SH-SY5Y (cell line): ENCODE measurements around the gene SNAPIN.

ENCODE experiments used
- GATA2 ChIP-seq: IDR thresholded peaks from 2 replicates; pipeline ENCODE4 v1.6.1; 2011; ENCODE audit warnings: mild to moderate bottlenecking, low read depth, low read length
- GATA3 ChIP-seq: IDR thresholded peaks from 2 replicates; pipeline ENCODE4 v1.6.1; 2011; ENCODE audit warnings: low read depth, mild to moderate bottlenecking, low read length, moderate library complexity

DNA sequence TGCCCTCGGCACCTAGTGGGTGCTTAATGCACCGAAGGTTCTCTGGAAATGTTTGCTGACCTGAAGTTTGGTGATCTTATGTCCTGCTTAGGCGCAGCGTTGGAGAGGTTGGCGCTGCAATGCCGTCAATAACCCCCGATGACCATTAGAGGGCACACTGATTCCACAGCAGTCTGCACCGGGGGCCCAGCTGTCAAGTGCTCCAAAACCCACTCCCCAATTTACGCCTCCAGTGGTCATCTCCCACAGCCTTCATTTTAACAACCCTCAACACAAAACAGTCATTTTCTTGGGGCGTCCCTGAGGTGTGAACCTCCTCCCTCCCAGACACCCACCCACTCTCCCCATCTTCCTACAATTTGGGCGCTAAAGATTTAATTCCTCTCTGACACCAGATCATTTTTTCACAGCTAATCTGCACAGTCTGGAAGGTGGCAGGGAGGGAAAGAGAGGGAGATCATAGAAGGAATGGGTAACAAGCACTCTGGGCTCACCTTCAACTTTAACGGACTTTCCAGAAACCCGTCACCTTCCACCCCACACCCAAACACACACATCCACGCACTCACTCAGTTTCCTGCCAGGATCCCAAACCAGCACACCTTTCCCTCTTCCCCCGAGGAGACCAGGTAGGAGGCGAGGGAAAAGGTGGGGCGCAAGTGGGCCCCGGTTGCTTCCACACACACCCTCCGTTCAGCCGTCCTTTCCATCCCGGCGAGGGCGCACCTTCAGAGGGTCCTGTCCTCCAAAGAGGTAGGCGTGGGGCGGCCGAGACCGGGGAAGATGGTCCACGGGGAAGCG, 19.4 kb downstream of the SNAPIN start:
- TF ChIP-seq GATA2 (no peak), GATA3 (no peak)
